Rectal smooth muscle tissue (tissue), 1 donor: ENCODE measurements around the gene WDTC1.
A peak's percentile ranks its signal among the peaks of the same experiment; 100 is the strongest.

Source experiments
- H3K27ac ChIP-seq: one replicate; pipeline ENCODE4 v1.7.0; 2013; ENCODE audit warnings: low read depth, low read length, inconsistent platforms
- H3K27me3 ChIP-seq: one replicate; pipeline ENCODE4 v1.7.0; 2013; ENCODE audit warnings: low read length; ENCODE audit not compliant: control insufficient read depth, insufficient read depth
- H3K36me3 ChIP-seq: one replicate; pipeline ENCODE4 v1.7.0; 2013; ENCODE audit warnings: low read length; ENCODE audit not compliant: control insufficient read depth, insufficient read depth
- H3K4me1 ChIP-seq: one replicate; pipeline ENCODE4 v1.7.0; 2013; ENCODE audit warnings: low read length; ENCODE audit not compliant: control insufficient read depth, insufficient read depth
- H3K4me3 ChIP-seq: one replicate; pipeline ENCODE4 v1.7.0; 2013; ENCODE audit warnings: low read length
- H3K9ac ChIP-seq: one replicate; pipeline ENCODE4 v1.7.0; 2013; ENCODE audit warnings: low read length

Gene WDTC1

GRCh38 chr1:27314169-27314568, 79.7 kb downstream of the WDTC1 start:
- Histone ChIP-seq H3K4me1 (no peaks in the 10 kb centered on the region), H3K27ac (no peak overlapping the region), H3K27me3 (no peaks in the 10 kb centered on the region)

GRCh38 chr1:27314737-27315136, 80.3 kb downstream of the WDTC1 start:
- H3K4me1 ChIP-seq, result no peaks in the 10 kb centered on the region
- H3K9ac ChIP-seq, result no peak overlapping the region

More at GRCh38 chr1:27314169-27314568, 79.7 kb downstream of the WDTC1 start:
- Histone ChIP-seq H3K36me3 (no peaks in the 10 kb centered on the region), H3K4me3 (no peak overlapping the region), H3K9ac (no peak overlapping the region)

DNA sequence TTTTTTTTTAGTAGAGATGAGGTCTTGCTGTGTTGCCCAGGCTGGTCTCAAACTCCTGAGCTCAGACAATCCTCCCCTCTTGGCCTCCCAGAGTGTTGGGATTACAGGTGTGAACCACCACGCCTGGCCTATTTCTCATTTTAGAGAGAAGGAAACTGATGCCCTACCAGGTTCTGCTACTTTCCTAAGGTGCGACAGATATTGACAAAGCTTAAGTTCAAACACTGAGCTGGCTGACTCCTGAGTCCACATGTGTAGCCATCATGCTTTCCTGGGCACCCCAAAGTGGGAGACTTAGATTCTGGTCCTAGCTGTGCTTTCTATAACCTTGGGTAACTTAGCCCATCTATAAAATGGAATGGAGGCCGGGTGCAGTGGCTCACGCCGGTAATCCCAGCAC, 82.4 kb downstream of the WDTC1 start:
- no peak overlapping the region for H3K9ac ChIP-seq
- no peak overlapping the region for H3K4me3 ChIP-seq
- H3K36me3 ChIP-seq, result no peaks in the 10 kb centered on the region
- no peaks in the 10 kb centered on the region for H3K27me3 ChIP-seq
- no peaks in the 10 kb centered on the region for H3K4me1 ChIP-seq
- no peak overlapping the region for H3K27ac ChIP-seq

More at GRCh38 chr1:27314737-27315136, 80.3 kb downstream of the WDTC1 start:
- H3K4me3 ChIP-seq, result no peak overlapping the region
- no peaks in the 10 kb centered on the region for H3K36me3 ChIP-seq
- no peak overlapping the region for H3K27ac ChIP-seq
- H3K27me3 ChIP-seq, result no peaks in the 10 kb centered on the region

DNA sequence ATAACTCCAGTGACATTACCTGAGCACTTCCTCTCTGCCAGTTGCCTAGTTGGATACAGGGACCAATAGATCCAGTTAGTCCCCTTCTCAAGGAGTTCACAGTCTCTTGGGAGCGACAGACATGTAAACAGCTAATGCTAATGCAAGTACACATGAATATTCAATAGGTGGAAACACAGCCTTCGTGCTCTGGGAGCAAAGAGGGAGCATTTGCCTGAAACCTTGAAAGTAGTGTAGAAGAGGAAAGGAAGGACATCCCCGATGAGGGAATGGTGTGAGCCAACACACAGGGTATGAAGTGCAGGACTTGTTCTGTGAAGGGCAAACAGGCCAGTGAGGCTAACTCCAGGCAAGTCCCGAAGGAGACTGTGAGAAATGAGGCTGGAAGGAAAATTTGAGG, 83.7 kb downstream of the WDTC1 start:
- Histone ChIP-seq H3K9ac (no peak overlapping the region), H3K4me3 (no peak overlapping the region), H3K27ac (no peak overlapping the region), H3K36me3 (no peaks in the 10 kb centered on the region), H3K27me3 (no peaks in the 10 kb centered on the region), H3K4me1 (peaks cover 5% of the 10 kb centered on the region)

DNA sequence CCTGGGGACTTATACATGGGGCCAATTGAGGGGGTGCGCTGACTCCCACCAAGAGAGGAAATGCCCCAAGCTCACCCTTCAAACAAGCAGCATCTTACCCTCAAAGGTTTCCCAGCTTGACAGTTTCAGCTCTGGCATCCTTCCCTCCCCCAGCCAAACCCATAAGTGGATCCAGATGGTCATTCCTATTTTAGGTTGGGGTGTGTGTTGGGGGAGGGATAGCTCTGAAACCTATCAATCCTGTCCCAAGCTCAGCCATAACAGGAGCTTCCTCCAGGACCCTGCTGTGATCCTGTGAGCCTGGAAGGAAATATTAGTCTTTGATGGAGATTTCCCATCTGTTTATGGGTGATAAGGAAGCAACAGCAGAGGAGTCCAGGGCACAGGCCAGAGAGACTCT, 84.2 kb downstream of the WDTC1 start:
- Histone ChIP-seq H3K27me3 (no peaks in the 10 kb centered on the region), H3K4me1 (peaks cover 7% of the 10 kb centered on the region), H3K36me3 (no peaks in the 10 kb centered on the region), H3K4me3 (no peak overlapping the region), H3K9ac (no peak overlapping the region), H3K27ac (no peak overlapping the region)

DNA sequence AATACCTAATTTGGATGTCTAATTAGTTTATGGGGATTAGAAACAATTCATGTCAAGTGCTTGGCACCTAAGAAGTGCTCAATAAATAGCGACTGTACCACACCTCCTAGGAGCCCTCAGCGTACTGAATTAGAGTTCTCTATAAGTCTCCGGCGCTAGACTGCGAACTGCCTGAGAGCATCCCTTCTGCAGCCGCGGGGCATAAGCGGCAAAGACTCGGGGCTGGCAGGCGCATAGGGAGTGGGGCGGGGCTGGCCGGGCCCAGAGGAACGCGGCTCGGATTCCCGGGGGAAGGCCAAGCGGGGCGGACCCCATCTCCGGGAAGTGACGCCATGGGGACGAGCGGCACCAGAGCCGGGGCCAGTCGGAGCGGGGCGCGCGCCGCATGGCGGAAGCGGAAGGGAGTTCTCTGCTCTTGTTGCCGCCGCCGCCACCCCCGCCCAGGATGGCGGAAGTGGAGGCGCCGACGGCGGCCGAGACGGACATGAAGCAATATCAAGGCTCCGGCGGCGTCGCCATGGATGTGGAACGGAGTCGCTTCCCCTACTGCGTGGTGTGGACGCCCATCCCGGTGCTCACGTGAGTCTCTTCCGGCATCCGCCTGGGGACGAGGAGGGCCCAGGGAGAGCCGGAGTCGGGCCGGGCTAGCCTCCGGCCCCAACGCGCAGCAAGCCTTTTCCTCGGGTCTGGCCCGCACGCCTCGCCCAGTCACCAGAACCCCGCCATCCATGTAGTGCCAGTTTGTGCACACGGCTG, 87.6 kb downstream of the WDTC1 start, which contains the start of gene TMEM222:
Gene TMEM222, plus strand, starts transcription at position 351 of the 756 bp plus-strand sequence. Its CDS starts 35 bp downstream, at position 386.
- Histone ChIP-seq H3K27me3 (no peaks in the 10 kb centered on the region), H3K36me3 (no peaks in the 10 kb centered on the region), H3K9ac (peak within 1 kb of the TSS; percentile 99)

DNA sequence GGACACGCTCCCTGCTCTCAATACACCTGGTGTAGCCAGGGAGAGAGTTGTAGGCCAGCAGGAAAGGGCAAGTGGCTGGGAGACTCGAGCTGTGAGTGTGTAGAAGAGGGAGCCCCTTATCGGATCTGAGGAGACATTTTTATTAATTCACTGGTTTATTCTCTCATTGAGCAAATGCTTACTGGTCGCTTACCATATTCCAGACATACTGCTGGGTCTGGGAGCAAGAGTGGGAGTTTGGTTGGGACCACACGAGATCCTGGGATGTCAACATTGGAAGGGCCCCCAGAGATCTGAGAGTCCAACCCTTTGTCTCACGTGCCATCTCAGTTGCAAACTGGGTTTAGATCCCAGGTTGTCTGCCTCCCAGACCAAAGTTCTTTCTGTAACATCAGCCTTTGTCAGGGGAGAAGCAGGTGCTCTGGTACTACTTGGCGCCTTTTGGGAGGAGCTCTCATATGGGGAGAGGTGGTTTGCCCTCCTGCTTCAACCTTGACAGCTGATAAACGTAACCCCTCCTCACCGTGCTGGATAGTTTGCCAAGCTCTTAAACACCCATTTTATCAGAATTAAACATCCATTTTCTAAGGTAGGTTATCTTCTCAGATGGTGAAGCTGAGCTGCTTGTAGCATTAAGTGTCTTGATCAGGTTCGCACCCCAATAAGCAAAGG, 88.3 kb downstream of the WDTC1 start:
- Histone ChIP-seq H3K27ac (peak overlapping the region; percentile 85), H3K36me3 (no peaks in the 10 kb centered on the region), H3K27me3 (no peaks in the 10 kb centered on the region), H3K9ac (peak overlapping the region; percentile 99), H3K4me1 (peaks cover 9% of the 10 kb centered on the region), H3K4me3 (peak overlapping the region; percentile 99)

More for the DNA sequence above, 87.6 kb downstream of the WDTC1 start, which contains the start of gene TMEM222:
- peaks cover 9% of the 10 kb centered on the region for H3K4me1 ChIP-seq
- peak within 1 kb of the TSS; percentile 99 for H3K4me3 ChIP-seq
- H3K27ac ChIP-seq, result peak within 1 kb of the TSS; percentile 85

- no peak overlapping the region for H3K9ac ChIP-seq
- peaks cover 9% of the 10 kb centered on the region for H3K4me1 ChIP-seq
- H3K36me3 ChIP-seq, result peaks cover under 1% of the 10 kb centered on the region
- no peak overlapping the region for H3K27ac ChIP-seq
- no peaks in the 10 kb centered on the region for H3K27me3 ChIP-seq
- no peak overlapping the region for H3K4me3 ChIP-seq
Measured at GRCh38 chr1:27325286-27325685, 90.9 kb downstream of the WDTC1 start.

- Histone ChIP-seq H3K36me3 (peaks cover 9% of the 10 kb centered on the region), H3K9ac (no peak overlapping the region), H3K27ac (no peak overlapping the region), H3K27me3 (no peaks in the 10 kb centered on the region), H3K4me1 (peaks cover 5% of the 10 kb centered on the region), H3K4me3 (no peak overlapping the region)
Measured at GRCh38 chr1:27327964-27328363, 93.5 kb downstream of the WDTC1 start.

- Histone ChIP-seq H3K27me3 (no peaks in the 10 kb centered on the region), H3K4me1 (peaks cover 1% of the 10 kb centered on the region), H3K9ac (no peak overlapping the region), H3K27ac (no peak overlapping the region), H3K4me3 (no peak overlapping the region), H3K36me3 (peaks cover 21% of the 10 kb centered on the region)
Measured at GRCh38 chr1:27330786-27331185, 96.4 kb downstream of the WDTC1 start.

DNA sequence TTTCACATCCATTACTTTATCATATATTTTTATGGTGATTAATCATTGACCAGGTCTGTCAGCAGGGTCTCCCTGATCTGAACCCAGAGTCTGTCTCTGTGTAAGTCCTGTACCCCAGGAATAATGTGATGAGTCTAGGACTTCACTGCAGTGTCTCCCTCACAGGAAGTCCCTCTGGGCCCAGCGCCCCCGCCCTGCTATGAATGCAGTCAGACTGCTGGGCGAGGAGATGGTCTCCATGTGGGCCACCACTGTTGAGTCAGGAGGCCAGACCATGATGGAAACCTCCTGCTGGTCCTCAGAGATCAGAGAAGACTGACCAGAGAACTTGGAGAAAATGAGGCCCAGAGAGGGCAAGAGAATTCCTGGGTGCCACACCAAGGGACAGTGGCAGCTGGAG, 97.0 kb downstream of the WDTC1 start:
- H3K27ac ChIP-seq, result no peak overlapping the region
- no peaks in the 10 kb centered on the region for H3K27me3 ChIP-seq
- H3K36me3 ChIP-seq, result peaks cover 23% of the 10 kb centered on the region
- no peaks in the 10 kb centered on the region for H3K4me1 ChIP-seq
- no peak overlapping the region for H3K4me3 ChIP-seq
- H3K9ac ChIP-seq, result no peak overlapping the region

DNA sequence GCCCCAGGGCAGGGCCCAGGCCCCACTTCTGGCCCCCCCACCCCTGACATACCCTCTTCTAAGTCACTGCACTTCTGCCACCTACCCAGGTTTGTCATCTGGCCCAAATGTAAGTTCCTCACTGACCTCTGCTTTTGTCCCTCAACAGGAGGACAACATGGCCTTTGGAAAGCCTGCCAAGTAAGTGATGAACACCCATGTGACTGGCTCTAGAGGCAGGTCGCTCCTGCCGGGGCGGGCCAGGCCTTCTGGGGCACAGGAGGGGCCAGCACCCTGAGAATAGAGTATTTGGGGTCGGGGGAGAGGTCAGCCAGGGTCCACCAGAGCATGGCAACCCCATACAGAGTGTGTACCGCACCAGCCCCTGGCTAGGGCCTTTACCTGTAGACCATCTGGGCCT, 97.5 kb downstream of the WDTC1 start:
- Histone ChIP-seq H3K9ac (no peak overlapping the region), H3K36me3 (peaks cover 23% of the 10 kb centered on the region), H3K4me1 (no peaks in the 10 kb centered on the region), H3K27ac (no peak overlapping the region), H3K4me3 (no peak overlapping the region), H3K27me3 (no peaks in the 10 kb centered on the region)
